Brain microvascular endothelial cell (primary cell): ENCODE data around the gene FAM83F.

Experiments
- DNase-seq: peaks from one replicate; pipeline ENCODE4 v3.0.0-alpha.2; 2020
- H3K27ac ChIP-seq: fragments of 250-450 bp; sonication (Bioruptor Pico); 2 replicates; pipeline ENCODE4 v1.5.1; 2020; ENCODE audit warnings: mild to moderate bottlenecking, moderate library complexity
- H3K27me3 ChIP-seq: fragments of 250-450 bp; sonication (Bioruptor Pico); replicated peaks from 2 replicates; pipeline ENCODE4 v1.5.1; 2020; ENCODE audit warnings: mild to moderate bottlenecking
- H3K36me3 ChIP-seq: fragments of 250-450 bp; sonication (Bioruptor Pico); replicated peaks from 2 replicates; pipeline ENCODE4 v1.5.1; 2020; ENCODE audit warnings: mild to moderate bottlenecking
- H3K4me3 ChIP-seq: 2 replicates; pipeline ENCODE4 v1.5.1; 2011; ENCODE audit warnings: low read depth, mild to moderate bottlenecking, control low read depth, low read length, moderate library complexity
- CTCF ChIP-seq: IDR thresholded peaks from 2 replicates; pipeline ENCODE4 v1.5.1; 2011; ENCODE audit warnings: low read depth, mild to moderate bottlenecking, moderate library complexity, low read length, control low read depth, inconsistent platforms; ENCODE audit errors: missing control alignments
- in situ Hi-C: cut with HindIII; loops from 2 replicates; pipeline ENCODE4 v1.10.0; 2017; ENCODE audit warnings: low sequenced_read_pairs, low pct_ligation_motif_present

The FAM83F gene

GRCh38 chr22:40025856-40026255 is 31.1 kb downstream of the FAM83F start:
- DNase-seq = no peak
- H3K27me3 ChIP-seq = no peaks in the 10 kb centered on the region
- no peaks in the 10 kb centered on the region for H3K36me3 ChIP-seq

GRCh38 chr22:40026641-40027040 is 31.9 kb downstream of the FAM83F start:
- Histone ChIP-seq H3K36me3 (no peaks in the 10 kb centered on the region), H3K27ac (no peak overlapping the region), H3K4me3 (no peak overlapping the region), H3K27me3 (no peaks in the 10 kb centered on the region)
- TF ChIP-seq CTCF = no peak
- no peak for DNase-seq
- in situ Hi-C loops = no loop called here

More at GRCh38 chr22:40025856-40026255, 31.1 kb downstream of the FAM83F start:
- Histone ChIP-seq H3K4me3 (no peak overlapping the region), H3K27ac (no peak overlapping the region)
- in situ Hi-C loops = no loop called here
- TF ChIP-seq CTCF = no peak

GRCh38 chr22:40027191-40028097 is 32.7 kb downstream of the FAM83F start:
- Histone ChIP-seq H3K4me3 (no peak overlapping the region), H3K27me3 (no peaks in the 10 kb centered on the region), H3K36me3 (no peaks in the 10 kb centered on the region), H3K27ac (no peak overlapping the region)
- in situ Hi-C loops = no loop called here
- no peak for DNase-seq
- no peak for TF ChIP-seq CTCF

- Histone ChIP-seq H3K27me3 (no peaks in the 10 kb centered on the region), H3K4me3 (no peak overlapping the region), H3K36me3 (no peaks in the 10 kb centered on the region), H3K27ac (no peak overlapping the region)
- in situ Hi-C loops = no loop called here
- no peak for DNase-seq
- no peak for TF ChIP-seq CTCF
These were observed 33.3 kb downstream of the FAM83F start for GRCh38 chr22:40028098-40028425.

- Histone ChIP-seq H3K4me3 (no peak overlapping the region), H3K27me3 (peaks cover under 1% of the 10 kb centered on the region), H3K36me3 (no peaks in the 10 kb centered on the region), H3K27ac (no peak overlapping the region)
- TF ChIP-seq CTCF = no peak
- no peak for DNase-seq
- in situ Hi-C loops = no loop called here
These were observed 34.6 kb downstream of the FAM83F start for GRCh38 chr22:40029189-40029890.
